Effector memory CD4-positive, alpha-beta T cell (primary cell): Measurements from ENCODE around the gene CIDEB.
"Not testable (repeated sequence)": the region's sequence is repeated elsewhere in the genome, so short reads cannot be mapped to it uniquely, and the experiment has no call there.

Experiments used
- DNase-seq, 3 donors: peaks; one replicate each; pipeline ENCODE4 v3.0.0-alpha.2; 2020
- H3K27ac ChIP-seq: 2 replicates; pipeline ENCODE4 v1.7.0; 2013; ENCODE audit warnings: mild to moderate bottlenecking, low read length, moderate library complexity; ENCODE audit not compliant: insufficient read depth, poor library complexity, severe bottlenecking
- H3K27me3 ChIP-seq: replicated peaks from 2 replicates; pipeline ENCODE4 v1.7.0; 2013; ENCODE audit warnings: mild to moderate bottlenecking, low read length; ENCODE audit not compliant: insufficient read depth, control insufficient read depth, poor library complexity, severe bottlenecking
- H3K36me3 ChIP-seq: 2 replicates; pipeline ENCODE4 v1.7.0; 2013; ENCODE audit warnings: mild to moderate bottlenecking, low read length, moderate library complexity; ENCODE audit not compliant: control insufficient read depth, insufficient read depth
- H3K4me1 ChIP-seq: 2 replicates; pipeline ENCODE4 v1.7.0; 2013; ENCODE audit warnings: low read length, mild to moderate bottlenecking; ENCODE audit not compliant: control insufficient read depth, insufficient read depth, poor library complexity, severe bottlenecking
- H3K4me3 ChIP-seq: 2 replicates; pipeline ENCODE4 v1.7.0; 2013; ENCODE audit warnings: low read length, low read depth, mild to moderate bottlenecking; ENCODE audit not compliant: insufficient read depth, poor library complexity, severe bottlenecking
- H3K9me3 ChIP-seq: 2 replicates; pipeline ENCODE4 v1.7.0; 2013; ENCODE audit warnings: mild to moderate bottlenecking, low read length, moderate library complexity; ENCODE audit not compliant: control insufficient read depth
- total RNA-seq, 3 donors: gene quantifications; one replicate each; lab custom pipeline; 2026; lab: John Stamatoyannopoulos, UW

Gene CIDEB, protein sequence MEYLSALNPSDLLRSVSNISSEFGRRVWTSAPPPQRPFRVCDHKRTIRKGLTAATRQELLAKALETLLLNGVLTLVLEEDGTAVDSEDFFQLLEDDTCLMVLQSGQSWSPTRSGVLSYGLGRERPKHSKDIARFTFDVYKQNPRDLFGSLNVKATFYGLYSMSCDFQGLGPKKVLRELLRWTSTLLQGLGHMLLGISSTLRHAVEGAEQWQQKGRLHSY
- total RNA-seq: 16.6 to 26.5 (median 19.9) reads per million in 3 donors

DNA sequence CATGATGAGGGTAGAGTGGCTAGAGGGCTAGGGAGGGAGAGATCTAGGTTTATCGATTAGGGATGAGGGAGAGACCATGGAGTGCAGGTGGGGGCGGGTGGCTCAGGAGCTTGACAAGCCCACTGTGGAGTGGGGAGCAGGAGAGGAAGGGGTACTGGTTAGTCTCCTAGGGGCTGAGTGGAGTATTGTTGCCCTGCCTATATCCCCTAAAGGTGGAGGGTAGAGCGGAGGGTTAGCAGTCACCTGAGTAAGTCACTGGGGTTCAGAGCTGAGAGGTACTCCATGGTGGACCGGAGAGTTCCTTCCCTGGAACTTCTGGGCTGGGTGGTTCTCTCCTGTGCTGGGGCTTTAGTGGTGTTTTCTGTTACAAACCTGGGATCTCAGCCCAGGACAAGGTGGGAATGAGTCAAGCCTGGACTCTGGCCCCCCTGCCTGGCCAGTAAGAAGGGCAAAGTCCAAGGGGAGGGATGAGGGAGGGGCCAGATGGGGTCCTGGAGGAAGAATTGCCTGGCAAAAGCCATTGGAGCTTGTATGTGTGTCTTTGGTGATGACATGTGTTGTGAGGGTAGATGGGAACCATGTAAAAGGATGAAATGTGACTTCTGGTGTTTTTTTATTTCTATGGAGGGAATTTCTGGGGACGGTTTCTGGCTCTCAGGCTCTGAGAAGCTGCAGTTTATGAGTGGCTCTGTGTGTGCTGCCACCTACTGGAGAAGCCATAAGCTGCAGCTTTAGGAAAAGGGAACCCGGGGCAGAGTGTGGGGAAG is at the start of gene CIDEB:
Gene CIDEB, minus strand, starts transcription at position 403 of the 767 bp plus-strand sequence. Its CDS starts 119 bp downstream, at position 284.
- H3K4me3 ChIP-seq: no peak within 1 kb of the TSS
- peaks cover 49% of the 10 kb centered on the region for H3K36me3 ChIP-seq
- H3K27ac ChIP-seq: peak within 1 kb of the TSS; percentile 25
- no peaks in the 10 kb centered on the region for H3K9me3 ChIP-seq
- H3K4me1 ChIP-seq: peaks cover 35% of the 10 kb centered on the region
- peak in 2 of 3 donors; percentile 31 to 52 for DNase-seq
- H3K27me3 ChIP-seq: no peaks in the 10 kb centered on the region

DNA sequence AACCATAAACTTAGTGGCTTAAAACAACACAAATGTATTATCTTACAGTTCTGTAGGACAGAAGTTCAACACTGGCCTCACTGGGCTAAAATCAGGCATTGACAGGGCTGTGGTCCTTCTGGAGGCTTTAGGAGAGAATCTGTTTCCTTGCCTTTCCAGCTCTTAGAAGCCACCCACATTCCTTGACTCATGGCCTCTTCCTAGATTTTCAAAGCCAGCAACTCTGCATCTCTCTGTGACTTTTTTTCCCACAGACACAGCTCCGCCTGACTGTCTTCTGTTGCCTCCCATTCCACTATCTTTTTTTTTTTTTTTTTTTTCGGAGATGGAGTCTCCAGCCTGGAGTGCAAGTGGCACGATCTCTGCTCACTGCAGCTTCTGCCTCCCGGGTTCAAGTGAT is 48.4 kb upstream of the CIDEB start:
- H3K4me3 ChIP-seq: no peak overlapping the region
- no peak for DNase-seq
- H3K4me1 ChIP-seq: no peaks in the 10 kb centered on the region
- H3K9me3 ChIP-seq: no peaks in the 10 kb centered on the region
- peaks cover 4% of the 10 kb centered on the region for H3K27me3 ChIP-seq
- no peak overlapping the region for H3K27ac ChIP-seq
- no peaks in the 10 kb centered on the region for H3K36me3 ChIP-seq

DNA sequence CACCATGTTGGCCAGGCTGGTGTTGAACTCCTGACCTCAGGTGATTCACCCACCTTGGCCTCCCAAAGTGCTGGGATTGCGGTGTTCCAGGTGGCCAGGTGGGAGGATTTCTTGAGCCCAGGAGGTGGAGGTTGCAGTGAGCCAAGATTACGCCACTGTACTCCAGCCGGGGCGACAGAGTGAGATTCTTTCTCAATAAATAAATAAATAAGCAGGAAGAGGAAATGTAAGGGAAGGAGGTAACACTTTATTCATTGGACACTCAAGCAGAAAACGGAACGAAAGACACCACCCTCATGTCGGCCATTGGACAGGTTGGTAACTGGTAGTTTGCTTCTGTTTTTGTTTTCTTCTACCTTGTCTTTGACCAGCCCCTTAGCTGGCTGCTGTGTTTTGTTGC is 47.2 kb upstream of the CIDEB start:
- H3K27me3 ChIP-seq: peaks cover 4% of the 10 kb centered on the region
- no peaks in the 10 kb centered on the region for H3K36me3 ChIP-seq
- H3K27ac ChIP-seq: no peak overlapping the region
- H3K4me1 ChIP-seq: no peaks in the 10 kb centered on the region
- H3K4me3 ChIP-seq: no peak overlapping the region
- no peaks in the 10 kb centered on the region for H3K9me3 ChIP-seq
- DNase-seq: no peak

DNA sequence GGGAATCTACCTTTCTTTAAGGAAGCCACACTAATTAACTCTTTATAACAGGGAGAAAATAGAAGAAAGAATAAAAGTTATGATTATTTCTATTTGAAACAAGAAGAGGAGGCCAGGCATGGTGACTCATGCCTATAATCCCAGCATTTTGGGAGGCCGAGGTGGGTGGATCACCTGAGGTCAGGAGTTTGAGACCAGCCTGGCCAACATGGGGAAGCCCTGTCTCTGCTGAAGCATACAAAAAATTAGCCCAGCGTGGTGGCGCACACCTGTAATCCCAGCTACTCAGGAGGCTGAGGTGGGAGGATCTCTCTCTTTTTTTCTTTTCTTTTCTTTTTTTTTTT is 46.7 kb upstream of the CIDEB start:
- H3K4me3 ChIP-seq, H3K36me3 ChIP-seq, H3K27ac ChIP-seq, DNase-seq, H3K4me1 ChIP-seq, H3K27me3 ChIP-seq, H3K9me3 ChIP-seq: not testable (repeated sequence)

DNA sequence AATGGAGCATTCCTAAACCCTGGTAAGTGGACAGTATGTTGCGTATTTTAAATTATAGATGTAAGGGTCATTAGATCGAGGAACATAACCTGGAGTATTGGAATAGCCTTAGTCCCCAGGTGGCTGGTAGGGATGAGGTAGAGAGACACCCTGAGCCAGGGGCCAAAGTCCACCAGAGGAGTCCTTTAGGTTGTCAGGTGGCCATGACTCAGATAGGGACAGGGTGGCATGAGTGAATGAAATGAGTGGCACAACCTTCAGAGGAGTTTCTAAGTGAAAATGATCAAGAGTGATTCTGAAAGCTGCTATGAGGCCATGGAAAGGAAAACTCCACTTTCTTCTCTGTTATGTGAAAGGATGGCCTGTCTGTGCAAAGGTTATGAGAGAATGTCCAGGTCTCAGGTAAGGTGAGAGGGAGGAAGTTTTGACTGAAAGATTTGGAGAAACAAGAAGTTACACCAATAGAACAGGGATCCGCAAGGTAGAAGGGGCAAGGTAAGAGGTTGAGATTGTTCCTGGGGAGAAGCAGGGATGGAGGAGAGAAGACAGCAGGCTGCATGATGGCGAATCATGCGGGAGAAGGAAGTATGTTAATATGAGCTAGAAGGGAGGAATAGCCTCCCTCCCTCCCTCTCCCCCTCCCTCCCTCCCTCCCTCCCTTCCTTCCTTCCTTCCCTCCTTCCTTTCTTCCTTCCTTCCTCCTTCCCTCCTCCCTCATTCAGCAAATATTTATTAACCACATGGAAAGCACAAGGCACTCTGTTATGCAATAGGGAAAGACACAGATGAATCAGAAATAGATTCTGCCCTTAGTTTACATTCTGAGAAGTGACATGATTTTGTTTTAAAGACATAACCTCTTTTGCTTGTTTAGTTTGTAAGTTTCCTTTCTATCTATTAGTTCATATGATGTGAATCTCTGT is 46.0 kb upstream of the CIDEB start:
- Histone ChIP-seq H3K4me1 (no peaks in the 10 kb centered on the region), H3K4me3 (no peak overlapping the region), H3K27ac (no peak overlapping the region), H3K36me3 (no peaks in the 10 kb centered on the region), H3K9me3 (no peaks in the 10 kb centered on the region), H3K27me3 (peaks cover 4% of the 10 kb centered on the region)
- no peak for DNase-seq

DNA sequence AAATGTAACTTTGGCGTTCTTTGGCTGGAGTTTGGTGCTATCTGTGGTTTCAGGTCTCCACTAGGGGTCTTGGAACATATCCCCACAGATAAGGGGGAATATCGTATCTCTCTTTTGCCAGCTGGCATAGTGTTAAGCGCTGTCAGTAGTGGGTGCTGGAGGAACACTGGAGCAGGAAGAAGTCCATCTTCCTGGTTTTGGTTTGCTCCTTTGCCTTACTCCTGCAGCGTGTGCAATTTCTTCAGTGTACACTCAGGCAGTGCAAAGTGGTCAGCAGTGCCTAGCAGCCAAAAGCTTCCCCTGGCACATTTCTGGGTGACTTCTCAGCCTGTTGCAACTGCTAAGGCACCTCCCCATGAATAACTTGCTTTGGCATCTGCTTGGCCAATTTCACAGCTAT is 43.7 kb upstream of the CIDEB start:
- H3K27me3 ChIP-seq: peaks cover 4% of the 10 kb centered on the region
- no peak for DNase-seq
- no peaks in the 10 kb centered on the region for H3K36me3 ChIP-seq
- no peak overlapping the region for H3K27ac ChIP-seq
- no peaks in the 10 kb centered on the region for H3K4me1 ChIP-seq
- no peak overlapping the region for H3K4me3 ChIP-seq
- no peaks in the 10 kb centered on the region for H3K9me3 ChIP-seq

DNA sequence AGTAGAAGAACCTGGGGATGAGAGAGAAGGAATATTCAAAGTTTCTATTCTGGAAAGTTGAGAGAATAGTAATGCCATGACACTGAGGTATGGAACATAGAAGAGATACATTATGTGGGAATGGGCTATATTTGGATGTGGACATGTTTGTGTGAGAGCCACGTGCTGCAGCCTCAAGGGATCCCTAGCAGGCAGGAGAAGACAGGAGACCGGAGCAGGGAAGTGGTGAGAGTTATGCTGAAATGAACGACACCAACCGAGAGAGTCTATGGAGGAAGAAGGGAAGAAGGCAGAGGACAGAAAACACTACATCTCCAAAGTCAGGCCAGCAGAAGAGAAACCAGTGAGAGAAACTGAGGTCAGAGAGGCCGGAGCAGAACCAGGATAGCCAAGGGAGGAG is 42.0 kb upstream of the CIDEB start:
- DNase-seq: no peak
- H3K9me3 ChIP-seq: no peaks in the 10 kb centered on the region
- H3K4me1 ChIP-seq: no peaks in the 10 kb centered on the region
- H3K4me3 ChIP-seq: no peak overlapping the region
- no peak overlapping the region for H3K27ac ChIP-seq
- peaks cover 4% of the 10 kb centered on the region for H3K27me3 ChIP-seq
- H3K36me3 ChIP-seq: no peaks in the 10 kb centered on the region

DNA sequence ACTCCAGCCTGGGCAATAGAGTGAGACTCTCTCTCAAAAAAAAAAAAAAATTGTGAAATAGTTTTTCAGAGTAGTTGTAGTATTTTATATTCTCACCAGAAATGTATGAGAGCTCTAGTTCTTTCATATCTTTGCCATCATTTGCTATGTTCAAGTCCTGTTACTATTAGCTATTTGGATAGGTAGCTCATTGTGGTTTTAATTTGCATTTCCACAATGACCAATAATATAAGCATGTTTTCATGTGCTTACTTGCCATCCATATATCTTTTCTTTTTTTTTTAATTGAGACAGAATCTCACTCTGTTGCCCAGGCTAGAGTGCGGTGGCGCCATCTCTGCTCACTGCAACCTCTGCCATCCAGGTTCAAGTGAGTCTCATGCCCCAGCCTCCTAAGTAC is 40.4 kb upstream of the CIDEB start:
- H3K27ac ChIP-seq: no peak overlapping the region
- H3K36me3 ChIP-seq: no peaks in the 10 kb centered on the region
- peaks cover 4% of the 10 kb centered on the region for H3K27me3 ChIP-seq
- DNase-seq: no peak
- H3K4me1 ChIP-seq: no peaks in the 10 kb centered on the region
- H3K9me3 ChIP-seq: no peaks in the 10 kb centered on the region
- no peak overlapping the region for H3K4me3 ChIP-seq

DNA sequence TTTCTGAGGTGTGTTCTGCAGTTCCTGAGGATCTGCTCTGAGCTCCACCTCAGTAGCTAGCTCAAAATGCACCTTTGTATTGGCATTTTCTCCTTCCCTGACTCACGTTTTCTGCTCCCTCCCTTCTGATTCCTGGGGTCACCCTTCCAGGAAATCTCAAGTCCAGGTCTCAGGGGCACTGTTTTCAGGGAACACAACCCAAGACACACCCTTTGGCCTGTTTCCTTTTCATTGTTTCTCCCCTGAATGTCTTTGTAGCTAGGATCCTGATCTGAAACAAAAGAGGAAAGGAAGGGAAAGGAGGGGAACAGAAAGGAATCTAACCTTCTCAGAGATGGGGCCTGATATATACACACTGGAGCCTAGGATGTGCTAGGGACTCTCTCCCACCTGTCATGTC is 39.4 kb upstream of the CIDEB start:
- DNase-seq: no peak
- no peaks in the 10 kb centered on the region for H3K36me3 ChIP-seq
- no peak overlapping the region for H3K4me3 ChIP-seq
- peaks cover 4% of the 10 kb centered on the region for H3K27me3 ChIP-seq
- no peaks in the 10 kb centered on the region for H3K4me1 ChIP-seq
- no peaks in the 10 kb centered on the region for H3K9me3 ChIP-seq
- H3K27ac ChIP-seq: no peak overlapping the region
